ENCODE results near the gene GGTA1.

GRCh38 chr9:121405899-121406298, 93.7 kb downstream of the GGTA1 start:
- TF ChIP-seq POLR2A (IDR thresholded peaks at IDR 0.05) (no peak), CTCF (IDR thresholded peaks at IDR 0.05) (no peak)

Measured in transverse colon (tissue), 3 donors.